NT2/D1 (cell line): ENCODE data around the gene CHMP4B.

Experiments
- DNase-seq: peaks from one replicate; pipeline ENCODE4 v3.0.0-alpha.2; 2011; ENCODE audit warnings: low read depth, low spot score
- H3K27me3 ChIP-seq: 2 replicates; pipeline ENCODE4 v1.6.0; 2011; ENCODE audit warnings: mild to moderate bottlenecking; ENCODE audit not compliant: insufficient read length, insufficient read depth
- H3K36me3 ChIP-seq: 2 replicates; pipeline ENCODE4 v1.6.1; 2011; ENCODE audit warnings: mild to moderate bottlenecking, low read length, mixed read lengths; ENCODE audit not compliant: insufficient read depth, insufficient read length
- H3K4me1 ChIP-seq: 2 replicates; pipeline ENCODE4 v1.5.1; 2011; ENCODE audit not compliant: insufficient read depth, insufficient read length
- H3K4me3 ChIP-seq: 2 replicates; pipeline ENCODE4 v1.5.1; 2011; ENCODE audit warnings: low read depth; ENCODE audit not compliant: insufficient read length
- H3K9ac ChIP-seq: 2 replicates; pipeline ENCODE4 v1.6.0; 2011; ENCODE audit warnings: low read depth; ENCODE audit not compliant: insufficient read length
- H3K9me3 ChIP-seq: 2 replicates; pipeline ENCODE4 v1.5.1; 2011; ENCODE audit warnings: mild to moderate bottlenecking, low read length; ENCODE audit not compliant: insufficient read depth
- SUZ12 ChIP-seq: IDR thresholded peaks from 2 replicates; pipeline ENCODE4 v1.6.1; 2011; ENCODE audit not compliant: insufficient read length, insufficient read depth; ENCODE audit errors: extremely low read depth
- YY1 ChIP-seq: IDR thresholded peaks from 2 replicates; pipeline ENCODE4 v1.6.1; 2011; ENCODE audit not compliant: insufficient read length, insufficient read depth
- ZNF274 ChIP-seq: IDR thresholded peaks from 2 replicates; pipeline ENCODE4 v1.6.1; 2011; ENCODE audit warnings: mild to moderate bottlenecking, low read depth, low read length

The CHMP4B gene

DNA sequence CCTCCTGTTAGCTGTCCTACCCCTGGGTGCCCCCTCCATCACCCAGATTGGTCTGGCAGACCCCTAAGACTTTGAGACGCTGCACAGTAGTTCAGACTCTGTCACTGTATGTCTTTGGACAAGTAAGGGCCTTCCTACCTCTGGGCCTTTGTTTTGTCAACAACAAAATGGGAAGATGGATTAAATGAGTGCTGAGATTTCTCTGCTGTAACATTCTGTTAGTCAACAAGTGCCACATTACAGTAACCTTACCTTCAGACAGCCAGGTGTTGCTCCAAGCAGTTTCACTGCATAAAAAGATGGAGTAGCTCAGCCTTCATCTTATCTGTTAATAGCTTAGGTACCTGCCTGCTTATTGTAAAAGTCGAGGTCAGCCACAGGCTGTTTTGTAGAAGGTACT is 16.0 kb downstream of the CHMP4B start:
- H3K27me3 ChIP-seq, result no peaks in the 10 kb centered on the region
- H3K4me3 ChIP-seq, result no peak overlapping the region
- H3K36me3 ChIP-seq, result peaks cover 9% of the 10 kb centered on the region
- no peak for TF ChIP-seq SUZ12
- TF ChIP-seq ZNF274, result no peak
- TF ChIP-seq YY1, result no peak
- no peaks in the 10 kb centered on the region for H3K9me3 ChIP-seq
- peaks cover 7% of the 10 kb centered on the region for H3K4me1 ChIP-seq
- no peak for DNase-seq
- no peak overlapping the region for H3K9ac ChIP-seq

- no peak for TF ChIP-seq SUZ12
- TF ChIP-seq YY1, result no peak
- no peak for TF ChIP-seq ZNF274
- no peaks in the 10 kb centered on the region for H3K9me3 ChIP-seq
- no peak for DNase-seq
- no peaks in the 10 kb centered on the region for H3K27me3 ChIP-seq
- H3K36me3 ChIP-seq, result peaks cover 13% of the 10 kb centered on the region
- no peak overlapping the region for H3K4me3 ChIP-seq
- no peak overlapping the region for H3K9ac ChIP-seq
- H3K4me1 ChIP-seq, result peaks cover 9% of the 10 kb centered on the region
Observed at GRCh38 chr20:33827634-33828325, 16.6 kb downstream of the CHMP4B start.

- Histone ChIP-seq H3K9ac (no peak overlapping the region), H3K4me1 (peaks cover 9% of the 10 kb centered on the region), H3K9me3 (no peaks in the 10 kb centered on the region), H3K4me3 (no peak overlapping the region), H3K27me3 (no peaks in the 10 kb centered on the region), H3K36me3 (peaks cover 10% of the 10 kb centered on the region)
- TF ChIP-seq SUZ12, result no peak
- no peak for TF ChIP-seq YY1
- TF ChIP-seq ZNF274, result no peak
- no peak for DNase-seq
Observed at GRCh38 chr20:33828326-33828844, 17.2 kb downstream of the CHMP4B start.

- no peaks in the 10 kb centered on the region for H3K9me3 ChIP-seq
- H3K9ac ChIP-seq, result no peak overlapping the region
- TF ChIP-seq YY1, result no peak
- TF ChIP-seq ZNF274, result no peak
- no peak for TF ChIP-seq SUZ12
- H3K36me3 ChIP-seq, result peaks cover 6% of the 10 kb centered on the region
- H3K4me1 ChIP-seq, result peaks cover 9% of the 10 kb centered on the region
- no peaks in the 10 kb centered on the region for H3K27me3 ChIP-seq
- no peak overlapping the region for H3K4me3 ChIP-seq
- no peak for DNase-seq
Observed at GRCh38 chr20:33828967-33829560, 17.9 kb downstream of the CHMP4B start.

DNA sequence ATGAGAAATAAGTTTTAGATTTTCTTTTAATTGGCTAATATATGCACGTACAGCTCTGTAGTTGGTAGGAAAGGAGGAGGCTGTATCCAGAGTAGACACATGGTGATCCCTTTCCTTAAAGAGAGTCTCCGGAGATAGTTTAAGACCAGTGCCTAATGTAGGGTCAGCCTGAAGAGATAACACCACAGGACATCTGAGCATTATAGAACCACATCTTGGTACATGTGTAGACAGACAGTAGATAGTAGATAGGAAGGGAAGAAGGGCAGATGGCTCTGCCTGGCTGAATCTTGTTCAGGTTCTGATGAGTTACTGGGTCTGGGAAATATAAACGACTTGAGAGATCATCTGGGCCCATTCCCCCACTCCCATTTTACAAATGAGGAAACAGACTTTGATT is 18.5 kb downstream of the CHMP4B start:
- Histone ChIP-seq H3K27me3 (no peaks in the 10 kb centered on the region), H3K4me3 (no peak overlapping the region), H3K36me3 (peaks cover 6% of the 10 kb centered on the region), H3K4me1 (peaks cover 7% of the 10 kb centered on the region), H3K9me3 (no peaks in the 10 kb centered on the region), H3K9ac (no peak overlapping the region)
- DNase-seq, result no peak
- TF ChIP-seq YY1, result no peak
- TF ChIP-seq ZNF274, result no peak
- no peak for TF ChIP-seq SUZ12

DNA sequence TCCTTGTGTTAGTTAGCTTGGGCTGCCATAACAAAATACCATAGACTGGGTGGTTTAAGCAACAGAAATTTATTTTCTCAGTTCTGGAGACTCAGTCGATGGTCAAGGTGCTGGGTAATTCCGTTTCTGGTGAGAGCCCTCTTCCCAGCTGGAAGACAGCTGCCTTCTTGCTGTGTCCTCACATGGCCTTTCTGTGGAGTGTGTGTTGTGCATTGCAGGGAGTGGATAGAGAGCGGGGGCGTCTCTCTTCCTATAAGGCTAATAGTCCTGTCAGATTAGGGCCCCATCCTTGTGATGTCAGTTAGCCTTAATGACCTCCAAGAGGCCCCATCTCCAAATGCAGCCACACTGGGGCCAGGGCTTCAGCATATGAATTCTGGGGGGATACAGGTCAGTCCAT is 19.2 kb downstream of the CHMP4B start:
- TF ChIP-seq SUZ12, result no peak
- no peak for TF ChIP-seq ZNF274
- TF ChIP-seq YY1, result no peak
- H3K36me3 ChIP-seq, result peaks cover 10% of the 10 kb centered on the region
- no peaks in the 10 kb centered on the region for H3K9me3 ChIP-seq
- no peak overlapping the region for H3K9ac ChIP-seq
- H3K27me3 ChIP-seq, result no peaks in the 10 kb centered on the region
- peaks cover 7% of the 10 kb centered on the region for H3K4me1 ChIP-seq
- no peak overlapping the region for H3K4me3 ChIP-seq
- no peak for DNase-seq

GRCh38 chr20:33832103-33832804 is 21.1 kb downstream of the CHMP4B start:
- Histone ChIP-seq H3K27me3 (no peaks in the 10 kb centered on the region), H3K4me3 (no peak overlapping the region), H3K36me3 (peaks cover 14% of the 10 kb centered on the region), H3K9ac (no peak overlapping the region), H3K9me3 (no peaks in the 10 kb centered on the region), H3K4me1 (peaks cover 7% of the 10 kb centered on the region)
- TF ChIP-seq SUZ12 (no peak), YY1 (no peak)
- no peak for DNase-seq
